Nephron progenitor cell (in vitro differentiated cells): Measurements from ENCODE around the gene SLC35F3.

Experiments
- DNase-seq: peaks from one replicate; pipeline ENCODE4 v3.0.0; 2021
- H3K27ac Mint-ChIP-seq: 2 replicates; pipeline ENCODE4 v1.8.0; 2021; ENCODE audit warnings: mild to moderate bottlenecking, moderate library complexity, mixed read lengths
- H3K27me3 Mint-ChIP-seq: 2 replicates; pipeline ENCODE4 v1.8.0; 2021; ENCODE audit warnings: mild to moderate bottlenecking, low read depth, mixed read lengths; ENCODE audit not compliant: poor library complexity
- H3K36me3 Mint-ChIP-seq: 2 replicates; pipeline ENCODE4 v1.8.0; 2021; ENCODE audit warnings: low read depth, mixed read lengths
- H3K4me1 Mint-ChIP-seq: 2 replicates; pipeline ENCODE4 v1.8.0; 2021; ENCODE audit warnings: mixed read lengths
- H3K4me3 Mint-ChIP-seq: 2 replicates; pipeline ENCODE4 v1.8.0; 2021; ENCODE audit warnings: mild to moderate bottlenecking, moderate library complexity, mixed read lengths
- H3K9me3 Mint-ChIP-seq: 2 replicates; pipeline ENCODE4 v1.8.0; 2021; ENCODE audit warnings: mild to moderate bottlenecking, moderate library complexity, mixed read lengths
- CTCF ChIP-seq: fragments of 200-600 bp; sonication (generic); IDR thresholded peaks from 2 replicates; pipeline ENCODE4 v1.5.0; 2021; ENCODE audit warnings: antibody characterized with exemption

Gene SLC35F3

DNA sequence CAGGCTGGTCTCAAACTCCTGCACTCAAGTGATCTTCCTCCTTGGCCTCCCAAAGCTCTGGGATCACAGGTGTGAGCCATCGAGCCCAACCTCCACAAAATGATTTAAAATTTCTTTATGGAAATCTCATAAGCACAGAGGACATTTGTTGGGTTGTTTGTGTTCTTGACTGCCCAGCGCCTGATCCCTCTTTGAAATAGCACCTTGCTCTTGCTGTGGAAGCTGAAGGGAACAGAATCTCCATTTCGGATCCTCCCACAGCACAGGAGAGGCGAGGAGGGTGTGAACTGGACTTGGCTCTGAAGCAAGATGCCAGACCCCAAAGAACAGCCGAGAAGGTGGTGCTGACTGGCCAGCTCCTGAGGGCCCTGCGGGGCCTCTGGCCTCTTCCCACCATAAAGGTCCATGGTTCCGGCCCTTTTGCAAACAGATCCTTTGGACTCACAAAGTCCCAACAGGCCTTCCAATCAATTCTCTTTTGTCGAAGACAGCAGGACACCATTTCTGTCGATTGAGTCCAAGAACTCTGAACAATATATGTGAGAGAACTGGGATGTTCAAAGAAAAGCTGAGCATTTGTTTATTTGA lies 423.2 kb downstream of the SLC35F3 start:
- Mint-ChIP-seq H3K27me3 (peaks cover 51% of the 10 kb centered on the region), H3K27ac (no peak overlapping the region), H3K4me3 (no peak overlapping the region), H3K36me3 (no peaks in the 10 kb centered on the region), H3K9me3 (no peaks in the 10 kb centered on the region), H3K4me1 (peaks cover 15% of the 10 kb centered on the region)
- TF ChIP-seq CTCF: no peak
- DNase-seq: no peak

DNA sequence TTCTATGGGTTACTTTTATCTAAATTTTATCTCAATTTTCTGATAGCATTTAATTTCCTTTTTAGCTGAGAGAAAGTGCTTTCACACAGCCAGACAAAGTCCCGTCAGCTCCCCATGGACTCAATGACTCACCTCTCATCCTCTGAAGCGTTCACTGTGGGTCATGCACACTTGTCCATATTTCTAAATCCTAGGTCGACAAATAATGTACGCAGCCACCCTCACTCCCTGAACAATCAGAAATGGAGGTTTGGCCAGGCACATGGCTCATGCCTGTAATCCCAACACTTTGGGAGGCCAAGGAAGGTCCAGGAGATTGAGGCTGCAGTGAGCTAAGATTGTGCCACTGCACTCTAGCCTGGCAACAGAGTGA lies 426.4 kb downstream of the SLC35F3 start:
- no peak for DNase-seq
- H3K36me3 Mint-ChIP-seq: no peaks in the 10 kb centered on the region
- H3K4me1 Mint-ChIP-seq: peaks cover 4% of the 10 kb centered on the region
- TF ChIP-seq CTCF: no peak
- no peak overlapping the region for H3K4me3 Mint-ChIP-seq
- H3K9me3 Mint-ChIP-seq: peaks cover 4% of the 10 kb centered on the region
- peaks cover 21% of the 10 kb centered on the region for H3K27me3 Mint-ChIP-seq
- H3K27ac Mint-ChIP-seq: no peak overlapping the region

- peaks cover 14% of the 10 kb centered on the region for H3K27me3 Mint-ChIP-seq
- H3K36me3 Mint-ChIP-seq: no peaks in the 10 kb centered on the region
- no peak for DNase-seq
- TF ChIP-seq CTCF: no peak
- no peak overlapping the region for H3K27ac Mint-ChIP-seq
- H3K9me3 Mint-ChIP-seq: peaks cover 10% of the 10 kb centered on the region
- no peak overlapping the region for H3K4me3 Mint-ChIP-seq
- peaks cover 4% of the 10 kb centered on the region for H3K4me1 Mint-ChIP-seq
Measured at GRCh38 chr1:234331507-234331906, 427.0 kb downstream of the SLC35F3 start.

GRCh38 chr1:234336359-234336758 lies 431.9 kb downstream of the SLC35F3 start:
- H3K9me3 Mint-ChIP-seq: peaks cover 54% of the 10 kb centered on the region
- DNase-seq: no peak
- TF ChIP-seq CTCF: no peak
- H3K27me3 Mint-ChIP-seq: peaks cover 13% of the 10 kb centered on the region
- no peaks in the 10 kb centered on the region for H3K36me3 Mint-ChIP-seq
- H3K4me3 Mint-ChIP-seq: no peak overlapping the region
- no peaks in the 10 kb centered on the region for H3K4me1 Mint-ChIP-seq
- H3K27ac Mint-ChIP-seq: no peak overlapping the region

DNA sequence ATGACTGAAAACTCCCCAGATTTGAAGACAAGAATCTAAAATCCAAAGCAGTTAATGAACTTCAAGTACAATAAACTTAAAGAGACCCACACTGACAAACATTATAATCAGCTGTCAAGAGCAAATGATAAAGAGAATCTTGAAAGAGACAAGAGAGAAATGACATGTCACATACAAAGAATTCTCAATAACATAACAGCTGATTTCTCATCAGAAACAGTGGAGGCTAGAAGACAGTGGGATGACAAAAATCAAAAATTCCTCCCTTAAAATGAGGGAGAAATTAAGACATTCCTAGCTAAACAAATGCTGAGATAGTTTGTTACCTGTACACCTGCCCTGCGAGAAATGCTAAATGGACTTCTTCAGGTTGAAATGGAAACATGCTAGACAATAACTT lies 432.8 kb downstream of the SLC35F3 start:
- Mint-ChIP-seq H3K4me3 (no peak overlapping the region), H3K4me1 (no peaks in the 10 kb centered on the region), H3K27ac (no peak overlapping the region), H3K27me3 (peaks cover 8% of the 10 kb centered on the region), H3K9me3 (peaks cover 57% of the 10 kb centered on the region), H3K36me3 (no peaks in the 10 kb centered on the region)
- DNase-seq: no peak
- TF ChIP-seq CTCF: no peak

DNA sequence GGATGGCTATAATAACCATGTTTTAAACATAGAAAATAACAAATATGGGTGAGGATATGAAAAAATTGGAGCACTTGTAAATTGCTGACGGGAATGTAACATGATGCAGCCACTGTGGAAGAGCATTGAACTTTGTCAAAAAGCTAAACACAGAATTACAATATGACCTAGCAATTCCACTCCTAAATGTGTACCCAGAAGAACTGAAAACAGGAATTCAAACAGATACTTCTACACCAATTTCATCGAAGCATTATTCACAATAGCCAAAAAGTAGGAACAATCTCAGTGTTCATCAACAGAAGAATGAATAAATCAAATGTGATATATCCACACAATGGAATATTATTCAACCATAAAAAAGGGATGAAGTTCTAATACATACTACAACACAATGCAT lies 436.1 kb downstream of the SLC35F3 start:
- Mint-ChIP-seq H3K27me3 (peaks cover 12% of the 10 kb centered on the region), H3K36me3 (no peaks in the 10 kb centered on the region), H3K27ac (no peak overlapping the region), H3K9me3 (peaks cover 56% of the 10 kb centered on the region), H3K4me1 (no peaks in the 10 kb centered on the region), H3K4me3 (no peak overlapping the region)
- DNase-seq: no peak
- TF ChIP-seq CTCF: no peak
